ENCODE results near the gene TNKS2. TPM values are rescaled to one million over a fixed set of nuclear protein-coding genes. Genes with fewer than 3 reads are reported as not detected.

The TNKS2 gene
- polyA plus RNA-seq, 3 donors: 20.7 to 25.4 (median 20.9) TPM

DNA sequence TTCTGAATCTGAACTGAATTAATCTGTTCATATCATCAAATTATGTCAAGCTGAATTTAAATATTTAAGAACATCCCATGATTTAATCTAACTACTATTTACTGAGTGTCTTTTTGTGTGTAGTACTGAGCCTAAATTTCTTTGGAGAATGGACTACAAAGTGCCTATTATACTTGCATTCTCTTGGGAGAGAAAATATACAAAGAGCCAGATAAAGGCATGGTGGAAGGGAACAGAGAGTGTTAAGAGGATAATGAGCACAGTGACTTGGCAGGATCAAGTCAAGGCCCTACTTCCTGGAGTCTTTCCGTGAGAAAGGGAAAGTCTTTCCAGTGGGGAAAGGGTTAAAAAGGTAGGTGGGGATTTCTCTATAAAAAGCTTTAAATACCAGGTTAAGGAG is 15.0 kb downstream of the TNKS2 start:
- Histone ChIP-seq H3K4me1 (ENCODE audit: control insufficient read depth in 1 of 2, insufficient read depth in 2 of 2, low read length in 2 of 2) (no peaks in the 10 kb centered on the region), H3K9ac (ENCODE audit: insufficient read depth, low read length, poor library complexity, severe bottlenecking) (no peak overlapping the region), H3K27ac (ENCODE audit: low read depth in 1 of 2, low read length in 2 of 2) (no peak overlapping the region), H3K79me2 (ENCODE audit: insufficient read depth, low read length) (peaks cover 89% of the 10 kb centered on the region), H3K27me3 (ENCODE audit: control insufficient read depth in 2 of 2, insufficient read depth in 2 of 2, low read length in 2 of 2) (no peaks in the 10 kb centered on the region), H3K4me2 (replicated peaks; ENCODE audit: extremely low read depth, low read length, poor library complexity, severe bottlenecking) (no peak overlapping the region), H4K20me1 (ENCODE audit: insufficient read depth, low read length) (peaks cover 96% of the 10 kb centered on the region), H2AFZ (ENCODE audit: insufficient read depth, low read depth, low read length, poor library complexity, severe bottlenecking) (no peak overlapping the region), H3K36me3 (replicated peaks in 1 of 2; ENCODE audit: control insufficient read depth in 1 of 2, insufficient read depth in 2 of 2, low read length in 2 of 2) (peaks cover 54 to 84% of the 10 kb centered on the region in 2 donors), H3K9me3 (replicated peaks in 1 of 2; ENCODE audit: control insufficient read depth in 1 of 2, insufficient read depth in 1 of 2, low read length in 2 of 2) (no peaks in the 10 kb centered on the region), H3K4me3 (replicated peaks in 1 of 3; ENCODE audit: low read depth in 2 of 3, low read length in 3 of 3) (no peak overlapping the region)
- H3K27ac Mint-ChIP-seq: no peak overlapping the region
- peaks cover 3% of the 10 kb centered on the region for H3K4me1 Mint-ChIP-seq
- H3K27me3 Mint-ChIP-seq (ENCODE audit: low read depth in 3 of 3): no peaks in the 10 kb centered on the region
- WGBS (ENCODE audit: insufficient coverage): 78% methylated on average over 1 of the region's 1 CpG
- TF ChIP-seq, protein P1, sequence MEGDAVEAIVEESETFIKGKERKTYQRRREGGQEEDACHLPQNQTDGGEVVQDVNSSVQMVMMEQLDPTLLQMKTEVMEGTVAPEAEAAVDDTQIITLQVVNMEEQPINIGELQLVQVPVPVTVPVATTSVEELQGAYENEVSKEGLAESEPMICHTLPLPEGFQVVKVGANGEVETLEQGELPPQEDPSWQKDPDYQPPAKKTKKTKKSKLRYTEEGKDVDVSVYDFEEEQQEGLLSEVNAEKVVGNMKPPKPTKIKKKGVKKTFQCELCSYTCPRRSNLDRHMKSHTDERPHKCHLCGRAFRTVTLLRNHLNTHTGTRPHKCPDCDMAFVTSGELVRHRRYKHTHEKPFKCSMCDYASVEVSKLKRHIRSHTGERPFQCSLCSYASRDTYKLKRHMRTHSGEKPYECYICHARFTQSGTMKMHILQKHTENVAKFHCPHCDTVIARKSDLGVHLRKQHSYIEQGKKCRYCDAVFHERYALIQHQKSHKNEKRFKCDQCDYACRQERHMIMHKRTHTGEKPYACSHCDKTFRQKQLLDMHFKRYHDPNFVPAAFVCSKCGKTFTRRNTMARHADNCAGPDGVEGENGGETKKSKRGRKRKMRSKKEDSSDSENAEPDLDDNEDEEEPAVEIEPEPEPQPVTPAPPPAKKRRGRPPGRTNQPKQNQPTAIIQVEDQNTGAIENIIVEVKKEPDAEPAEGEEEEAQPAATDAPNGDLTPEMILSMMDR (IDR thresholded peaks at IDR 0.05): no peak
- H3K4me3 Mint-ChIP-seq: no peak overlapping the region
- peaks cover 50 to 76% of the 10 kb centered on the region in 2 donors for H3K36me3 Mint-ChIP-seq
- no peaks in the 10 kb centered on the region for H3K9me3 Mint-ChIP-seq
- no peak for DNase-seq
- intact Hi-C loops (cut with micrococcal nuclease): no loop called here

DNA sequence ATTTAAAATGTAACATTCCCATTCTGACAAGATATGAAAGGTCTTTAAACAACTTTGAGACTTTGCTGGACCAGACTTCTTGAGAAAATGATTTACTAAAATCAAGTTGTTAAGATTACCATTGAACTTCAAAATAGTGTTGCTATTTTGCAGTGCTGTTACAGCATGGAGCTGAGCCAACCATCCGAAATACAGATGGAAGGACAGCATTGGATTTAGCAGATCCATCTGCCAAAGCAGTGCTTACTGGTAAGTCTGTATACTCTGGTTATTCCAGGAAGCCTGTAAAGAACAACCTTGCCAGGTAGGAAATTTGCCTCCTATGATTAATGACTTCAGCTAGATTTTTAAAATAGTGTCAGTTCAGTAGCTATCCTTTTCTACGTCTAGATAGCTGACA is 18.8 kb downstream of the TNKS2 start:
- H3K36me3 ChIP-seq (replicated peaks in 1 of 2; ENCODE audit: control insufficient read depth in 1 of 2, insufficient read depth in 2 of 2, low read length in 2 of 2): peaks cover 91 to 100% of the 10 kb centered on the region in 2 donors
- peaks cover 55% of the 10 kb centered on the region for H3K79me2 ChIP-seq (ENCODE audit: insufficient read depth, low read length)
- TF ChIP-seq, protein P1 (IDR thresholded peaks at IDR 0.05): no peak
- Mint-ChIP-seq H3K4me3 (no peak overlapping the region), H3K9me3 (no peaks in the 10 kb centered on the region), H3K36me3 (peaks cover 68 to 86% of the 10 kb centered on the region in 2 donors), H3K27me3 (ENCODE audit: low read depth in 3 of 3) (no peaks in the 10 kb centered on the region), H3K4me1 (no peaks in the 10 kb centered on the region), H3K27ac (no peak overlapping the region)
- H3K27ac ChIP-seq (ENCODE audit: low read depth in 1 of 2, low read length in 2 of 2): no peak overlapping the region
- H3K4me2 ChIP-seq (replicated peaks; ENCODE audit: extremely low read depth, low read length, poor library complexity, severe bottlenecking): no peak overlapping the region
- no peaks in the 10 kb centered on the region for H3K9me3 ChIP-seq (replicated peaks in 1 of 2; ENCODE audit: control insufficient read depth in 1 of 2, insufficient read depth in 1 of 2, low read length in 2 of 2)
- no peak overlapping the region for H3K4me3 ChIP-seq (replicated peaks in 1 of 3; ENCODE audit: low read depth in 2 of 3, low read length in 3 of 3)
- H3K9ac ChIP-seq (ENCODE audit: insufficient read depth, low read length, poor library complexity, severe bottlenecking): no peak overlapping the region
- DNase-seq: no peak
- WGBS (ENCODE audit: insufficient coverage): 100% methylated on average over 1 of the region's 2 CpGs
- H3K27me3 ChIP-seq (ENCODE audit: control insufficient read depth in 2 of 2, insufficient read depth in 2 of 2, low read length in 2 of 2): no peaks in the 10 kb centered on the region
- no peaks in the 10 kb centered on the region for H3K4me1 ChIP-seq (ENCODE audit: control insufficient read depth in 1 of 2, insufficient read depth in 2 of 2, low read length in 2 of 2)
- H4K20me1 ChIP-seq (ENCODE audit: insufficient read depth, low read length): peaks cover 64% of the 10 kb centered on the region
- intact Hi-C loops (cut with micrococcal nuclease): no loop called here
- no peak overlapping the region for H2AFZ ChIP-seq (ENCODE audit: insufficient read depth, low read depth, low read length, poor library complexity, severe bottlenecking)
